Immature natural killer cell (primary cell): ENCODE measurements around the gene RPL35A. TPM values are rescaled to one million over a fixed set of nuclear protein-coding genes. Genes with fewer than 3 reads are reported as not detected.
A peak's percentile ranks its signal among the peaks of the same experiment; 100 is the strongest.
"Not testable (repeated sequence)": the region's sequence is repeated elsewhere in the genome, so short reads cannot be mapped to it uniquely, and the experiment has no call there.

Experiments
- DNase-seq, 3 donors: peaks; one replicate each; pipeline ENCODE4 v3.0.0; 2022; ENCODE audit warnings: mixed read lengths in 1 of 3
- H3K27ac Mint-ChIP-seq, 6 donors: one replicate each; pipeline ENCODE4 v1.8.0; 2020; ENCODE audit warnings: mixed read lengths in 6 of 6, mild to moderate bottlenecking in 5 of 6, inconsistent platforms in 4 of 6, moderate library complexity in 3 of 6
- H3K27me3 Mint-ChIP-seq, 3 donors: one replicate each; pipeline ENCODE4 v1.8.0; 2020 to 2021; ENCODE audit warnings: low read depth in 3 of 3, mild to moderate bottlenecking in 3 of 3, mixed read lengths in 3 of 3, moderate library complexity in 3 of 3, inconsistent platforms in 1 of 3
- H3K36me3 Mint-ChIP-seq, 3 donors: one replicate each; pipeline ENCODE4 v1.8.0; 2020; ENCODE audit warnings: mixed read lengths in 3 of 3, inconsistent platforms in 2 of 3, mild to moderate bottlenecking in 2 of 3
- H3K4me1 Mint-ChIP-seq, 2 donors: one replicate each; pipeline ENCODE4 v1.8.0; 2020; ENCODE audit warnings: inconsistent platforms in 2 of 2, mild to moderate bottlenecking in 2 of 2, mixed read lengths in 2 of 2, moderate library complexity in 1 of 2
- H3K4me3 Mint-ChIP-seq, 5 donors: one replicate each; pipeline ENCODE4 v1.8.0; 2020; ENCODE audit warnings: mild to moderate bottlenecking in 5 of 5, mixed read lengths in 5 of 5, inconsistent platforms in 3 of 5, moderate library complexity in 3 of 5
- H3K9me3 Mint-ChIP-seq, 6 donors: one replicate each; pipeline ENCODE4 v1.8.0; 2020; ENCODE audit warnings: mild to moderate bottlenecking in 6 of 6, mixed read lengths in 6 of 6, inconsistent platforms in 4 of 6, moderate library complexity in 3 of 6
- polyA plus RNA-seq, 3 donors: library from polyadenylated mRNA; unstranded; fragments of 300-500 nt; fragmentation: Illumina TruSeq; gene quantifications; one replicate each; pipeline ENCODE4 v1.2.3, GENCODE V29; 2021

RPL35A gene
- polyA plus RNA-seq, result 1,000 to 10,000 TPM in 1 of 3 donors, 100 to 1,000 TPM in 2; 429 to 1,389 (median 854) TPM

- peak; percentile 92 to 94 (median 94) for DNase-seq
- Mint-ChIP-seq H3K27ac (peak within 1 kb of the TSS; percentile 94 to 100 (median 97)), H3K27me3 (peaks cover 6 to 17% (median 7%) of the 10 kb centered on the region in 3 donors), H3K36me3 (peaks cover 11 to 20% (median 13%) of the 10 kb centered on the region in 3 donors), H3K4me3 (peak within 1 kb of the TSS; percentile 97 to 98 (median 97)), H3K9me3 (no peaks in the 10 kb centered on the region), H3K4me1 (peaks cover 38 to 45% of the 10 kb centered on the region in 2 donors)
These were observed at the start of gene RPL35A for GRCh38 chr3:197949778-197950676. TSS of gene RPL35A (plus strand) at chr3:197950190. CDS start at chr3:197950968, 778 bp downstream.

- Mint-ChIP-seq H3K36me3 (no peaks in the 10 kb centered on the region), H3K9me3 (no peaks in the 10 kb centered on the region), H3K27ac (no peak overlapping the region), H3K4me1 (peaks cover 8 to 9% of the 10 kb centered on the region in 2 donors), H3K4me3 (no peak overlapping the region), H3K27me3 (no peaks in the 10 kb centered on the region)
- no peak for DNase-seq
These were observed 48.4 kb upstream of the RPL35A start for GRCh38 chr3:197901626-197902025.

GRCh38 chr3:197906023-197906849, 43.8 kb upstream of the RPL35A start:
- peak overlapping the region in 2 of 5 donors; percentile 5 to 57 for H3K4me3 Mint-ChIP-seq
- H3K36me3 Mint-ChIP-seq, result peaks cover 0 to 4% (median 0%) of the 10 kb centered on the region in 3 donors
- H3K27me3 Mint-ChIP-seq, result no peaks in the 10 kb centered on the region
- peak; percentile 62 to 69 (median 66) for DNase-seq
- peak overlapping the region in 2 of 6 donors; percentile 42 to 81 for H3K27ac Mint-ChIP-seq
- no peaks in the 10 kb centered on the region for H3K9me3 Mint-ChIP-seq
- peaks cover 8 to 9% of the 10 kb centered on the region in 2 donors for H3K4me1 Mint-ChIP-seq

- peaks cover 8 to 9% of the 10 kb centered on the region in 2 donors for H3K4me1 Mint-ChIP-seq
- H3K27ac Mint-ChIP-seq, result no peak overlapping the region
- H3K27me3 Mint-ChIP-seq, result no peaks in the 10 kb centered on the region
- no peaks in the 10 kb centered on the region for H3K9me3 Mint-ChIP-seq
- H3K36me3 Mint-ChIP-seq, result peaks cover 0 to 4% (median 0%) of the 10 kb centered on the region in 3 donors
- no peak overlapping the region for H3K4me3 Mint-ChIP-seq
- DNase-seq, result no peak
These were observed 43.2 kb upstream of the RPL35A start for GRCh38 chr3:197906850-197907187.

- H3K36me3 Mint-ChIP-seq, result peaks cover 0 to 4% (median 0%) of the 10 kb centered on the region in 3 donors
- H3K4me3 Mint-ChIP-seq, result no peak overlapping the region
- no peaks in the 10 kb centered on the region for H3K27me3 Mint-ChIP-seq
- DNase-seq, result no peak
- H3K27ac Mint-ChIP-seq, result no peak overlapping the region
- H3K9me3 Mint-ChIP-seq, result no peaks in the 10 kb centered on the region
- peaks cover 8 to 9% of the 10 kb centered on the region in 2 donors for H3K4me1 Mint-ChIP-seq
These were observed 42.8 kb upstream of the RPL35A start for GRCh38 chr3:197907196-197907595.

- not testable (repeated sequence) for H3K4me3 Mint-ChIP-seq, H3K9me3 Mint-ChIP-seq, H3K4me1 Mint-ChIP-seq, H3K27me3 Mint-ChIP-seq, DNase-seq, H3K27ac Mint-ChIP-seq, H3K36me3 Mint-ChIP-seq
These were observed 41.4 kb upstream of the RPL35A start for GRCh38 chr3:197908550-197908949.

GRCh38 chr3:197908957-197909701, 40.9 kb upstream of the RPL35A start:
- no peak for DNase-seq
- H3K36me3 Mint-ChIP-seq, result peaks cover 0 to 8% (median 0%) of the 10 kb centered on the region in 3 donors
- H3K4me3 Mint-ChIP-seq, result no peak overlapping the region
- no peaks in the 10 kb centered on the region for H3K9me3 Mint-ChIP-seq
- peaks cover 0 to 2% (median 0%) of the 10 kb centered on the region in 3 donors for H3K27me3 Mint-ChIP-seq
- peaks cover 8 to 9% of the 10 kb centered on the region in 2 donors for H3K4me1 Mint-ChIP-seq
- no peak overlapping the region for H3K27ac Mint-ChIP-seq

- Mint-ChIP-seq H3K4me1 (no peaks in the 10 kb centered on the region), H3K9me3 (no peaks in the 10 kb centered on the region)
These were observed 37.1 kb upstream of the RPL35A start for GRCh38 chr3:197912741-197913476.

GRCh38 chr3:197913641-197914380, 36.2 kb upstream of the RPL35A start:
- peaks cover 0 to 2% (median 0%) of the 10 kb centered on the region in 3 donors for H3K27me3 Mint-ChIP-seq
- no peak overlapping the region for H3K27ac Mint-ChIP-seq
- no peak for DNase-seq
- H3K4me3 Mint-ChIP-seq, result peak overlapping the region in 1 of 5 donors; percentile 18
- no peaks in the 10 kb centered on the region for H3K9me3 Mint-ChIP-seq
- no peaks in the 10 kb centered on the region for H3K4me1 Mint-ChIP-seq
- H3K36me3 Mint-ChIP-seq, result peaks cover 0 to 8% (median 0%) of the 10 kb centered on the region in 3 donors

More at GRCh38 chr3:197912741-197913476, 37.1 kb upstream of the RPL35A start:
- Mint-ChIP-seq H3K27me3 (peaks cover 0 to 2% (median 0%) of the 10 kb centered on the region in 3 donors), H3K4me3 (peak overlapping the region in 1 of 5 donors; percentile 74), H3K27ac (peak overlapping the region in 1 of 6 donors; percentile 27), H3K36me3 (peaks cover 0 to 12% (median 0%) of the 10 kb centered on the region in 3 donors)
- peak in 1 of 3 donors; percentile 5 for DNase-seq

- DNase-seq, H3K4me1 Mint-ChIP-seq, H3K9me3 Mint-ChIP-seq, H3K27me3 Mint-ChIP-seq, H3K4me3 Mint-ChIP-seq, H3K27ac Mint-ChIP-seq: not testable (repeated sequence)
- H3K36me3 Mint-ChIP-seq, result peaks cover 1 to 17% (median 6%) of the 10 kb centered on the region in 3 donors
These were observed 28.3 kb upstream of the RPL35A start for GRCh38 chr3:197921429-197922275.

- no peak for DNase-seq
- H3K4me1 Mint-ChIP-seq, result no peaks in the 10 kb centered on the region
- H3K9me3 Mint-ChIP-seq, result no peaks in the 10 kb centered on the region
- H3K36me3 Mint-ChIP-seq, result peaks cover 18 to 46% (median 25%) of the 10 kb centered on the region in 3 donors
- peaks cover 0 to 6% (median 0%) of the 10 kb centered on the region in 3 donors for H3K27me3 Mint-ChIP-seq
- no peak overlapping the region for H3K4me3 Mint-ChIP-seq
- H3K27ac Mint-ChIP-seq, result no peak overlapping the region
These were observed 23.6 kb upstream of the RPL35A start for GRCh38 chr3:197926418-197926817.
